ENCODE results near the gene WIF1. TPM values are rescaled to one million over a fixed set of nuclear protein-coding genes. Genes with fewer than 3 reads are reported as not detected.

Gene WIF1
- total RNA-seq, 1 donor from 2014 or later, result not detected

GRCh38 chr12:65106948-65107347 lies 14.2 kb downstream of the WIF1 start:
- no peak for DNase-seq (ENCODE audit: low spot score)
- Mint-ChIP-seq H3K27ac (no peak overlapping the region), H3K4me3 (no peak overlapping the region), H3K4me1 (ENCODE audit: low read depth) (no peaks in the 10 kb centered on the region), H3K27me3 (ENCODE audit: insufficient read depth) (peaks cover 16% of the 10 kb centered on the region), H3K36me3 (ENCODE audit: low read depth) (no peaks in the 10 kb centered on the region), H3K9me3 (no peaks in the 10 kb centered on the region)
- intact Hi-C loops (cut with micrococcal nuclease), result no loop called here

- H3K4me3 Mint-ChIP-seq, result no peak overlapping the region
Observed at GRCh38 chr12:65100140-65100539, 21.0 kb downstream of the WIF1 start.

GRCh38 chr12:65099182-65099581 lies 21.9 kb downstream of the WIF1 start:
- no peaks in the 10 kb centered on the region for H3K4me1 Mint-ChIP-seq (ENCODE audit: low read depth)
- no peaks in the 10 kb centered on the region for H3K9me3 Mint-ChIP-seq
- H3K27me3 Mint-ChIP-seq (ENCODE audit: insufficient read depth), result peaks cover 22% of the 10 kb centered on the region
- no peak overlapping the region for H3K27ac Mint-ChIP-seq
- intact Hi-C loops (cut with micrococcal nuclease), result no loop called here
- H3K36me3 Mint-ChIP-seq (ENCODE audit: low read depth), result no peaks in the 10 kb centered on the region
- no peak for DNase-seq (ENCODE audit: low spot score)
- no peak overlapping the region for H3K4me3 Mint-ChIP-seq

More at GRCh38 chr12:65100140-65100539, 21.0 kb downstream of the WIF1 start:
- Mint-ChIP-seq H3K27me3 (ENCODE audit: insufficient read depth) (peaks cover 19% of the 10 kb centered on the region), H3K9me3 (no peaks in the 10 kb centered on the region), H3K4me1 (ENCODE audit: low read depth) (no peaks in the 10 kb centered on the region), H3K27ac (no peak overlapping the region), H3K36me3 (ENCODE audit: low read depth) (no peaks in the 10 kb centered on the region)
- intact Hi-C loops (cut with micrococcal nuclease), result no loop called here
- DNase-seq (ENCODE audit: low spot score), result no peak

GRCh38 chr12:65098364-65098763 lies 22.7 kb downstream of the WIF1 start:
- H3K27me3 Mint-ChIP-seq (ENCODE audit: insufficient read depth), result peaks cover 22% of the 10 kb centered on the region
- intact Hi-C loops (cut with micrococcal nuclease), result no loop called here
- no peak for DNase-seq (ENCODE audit: low spot score)
- H3K4me3 Mint-ChIP-seq, result no peak overlapping the region
- H3K9me3 Mint-ChIP-seq, result no peaks in the 10 kb centered on the region
- H3K36me3 Mint-ChIP-seq (ENCODE audit: low read depth), result no peaks in the 10 kb centered on the region
- no peaks in the 10 kb centered on the region for H3K4me1 Mint-ChIP-seq (ENCODE audit: low read depth)
- H3K27ac Mint-ChIP-seq, result no peak overlapping the region

- intact Hi-C loops (cut with micrococcal nuclease), result no loop called here
- Mint-ChIP-seq H3K36me3 (ENCODE audit: low read depth) (no peaks in the 10 kb centered on the region), H3K27ac (no peak overlapping the region)
Observed at GRCh38 chr12:65094722-65095121, 26.4 kb downstream of the WIF1 start.

GRCh38 chr12:65093606-65094005 lies 27.5 kb downstream of the WIF1 start:
- intact Hi-C loops (cut with micrococcal nuclease), result no loop called here
- Mint-ChIP-seq H3K4me3 (no peak overlapping the region), H3K27me3 (ENCODE audit: insufficient read depth) (peaks cover 22% of the 10 kb centered on the region), H3K9me3 (no peaks in the 10 kb centered on the region), H3K27ac (no peak overlapping the region), H3K36me3 (ENCODE audit: low read depth) (no peaks in the 10 kb centered on the region), H3K4me1 (ENCODE audit: low read depth) (no peaks in the 10 kb centered on the region)
- DNase-seq (ENCODE audit: low spot score), result no peak

More at GRCh38 chr12:65094722-65095121, 26.4 kb downstream of the WIF1 start:
- peaks cover 27% of the 10 kb centered on the region for H3K27me3 Mint-ChIP-seq (ENCODE audit: insufficient read depth)
- no peaks in the 10 kb centered on the region for H3K9me3 Mint-ChIP-seq
- no peak for DNase-seq (ENCODE audit: low spot score)
- H3K4me1 Mint-ChIP-seq (ENCODE audit: low read depth), result no peaks in the 10 kb centered on the region
- H3K4me3 Mint-ChIP-seq, result no peak overlapping the region

GRCh38 chr12:65090461-65090860 lies 30.6 kb downstream of the WIF1 start:
- H3K27ac Mint-ChIP-seq, result no peak overlapping the region
- no peak for DNase-seq (ENCODE audit: low spot score)
- peaks cover 13% of the 10 kb centered on the region for H3K27me3 Mint-ChIP-seq (ENCODE audit: insufficient read depth)
- no peaks in the 10 kb centered on the region for H3K9me3 Mint-ChIP-seq
- H3K36me3 Mint-ChIP-seq (ENCODE audit: low read depth), result no peaks in the 10 kb centered on the region
- intact Hi-C loops (cut with micrococcal nuclease), result no loop called here
- no peak overlapping the region for H3K4me3 Mint-ChIP-seq
- no peaks in the 10 kb centered on the region for H3K4me1 Mint-ChIP-seq (ENCODE audit: low read depth)

- intact Hi-C loops (cut with micrococcal nuclease), result no loop called here
- Mint-ChIP-seq H3K36me3 (ENCODE audit: low read depth) (no peaks in the 10 kb centered on the region), H3K9me3 (no peaks in the 10 kb centered on the region), H3K27ac (no peak overlapping the region), H3K4me1 (ENCODE audit: low read depth) (no peaks in the 10 kb centered on the region), H3K27me3 (ENCODE audit: insufficient read depth) (peaks cover 17% of the 10 kb centered on the region), H3K4me3 (no peak overlapping the region)
- DNase-seq (ENCODE audit: low spot score), result no peak
Observed at GRCh38 chr12:65086236-65086635, 34.9 kb downstream of the WIF1 start.

GRCh38 chr12:65084579-65084978 lies 36.5 kb downstream of the WIF1 start:
- peaks cover 19% of the 10 kb centered on the region for H3K27me3 Mint-ChIP-seq (ENCODE audit: insufficient read depth)
- intact Hi-C loops (cut with micrococcal nuclease), result no loop called here
- no peak overlapping the region for H3K27ac Mint-ChIP-seq
- no peak for DNase-seq (ENCODE audit: low spot score)
- H3K4me1 Mint-ChIP-seq (ENCODE audit: low read depth), result no peaks in the 10 kb centered on the region
- H3K4me3 Mint-ChIP-seq, result no peak overlapping the region
- no peaks in the 10 kb centered on the region for H3K36me3 Mint-ChIP-seq (ENCODE audit: low read depth)
- no peaks in the 10 kb centered on the region for H3K9me3 Mint-ChIP-seq

GRCh38 chr12:65083581-65083980 lies 37.5 kb downstream of the WIF1 start:
- Mint-ChIP-seq H3K36me3 (ENCODE audit: low read depth) (no peaks in the 10 kb centered on the region), H3K4me3 (no peak overlapping the region), H3K27ac (no peak overlapping the region), H3K9me3 (no peaks in the 10 kb centered on the region), H3K27me3 (ENCODE audit: insufficient read depth) (peaks cover 26% of the 10 kb centered on the region), H3K4me1 (ENCODE audit: low read depth) (no peaks in the 10 kb centered on the region)
- intact Hi-C loops (cut with micrococcal nuclease), result no loop called here
- no peak for DNase-seq (ENCODE audit: low spot score)

- H3K36me3 Mint-ChIP-seq (ENCODE audit: low read depth), result no peaks in the 10 kb centered on the region
- no peak overlapping the region for H3K4me3 Mint-ChIP-seq
- no peaks in the 10 kb centered on the region for H3K4me1 Mint-ChIP-seq (ENCODE audit: low read depth)
- no peaks in the 10 kb centered on the region for H3K9me3 Mint-ChIP-seq
- intact Hi-C loops (cut with micrococcal nuclease), result no loop called here
- H3K27ac Mint-ChIP-seq, result no peak overlapping the region
- peaks cover 29% of the 10 kb centered on the region for H3K27me3 Mint-ChIP-seq (ENCODE audit: insufficient read depth)
- no peak for DNase-seq (ENCODE audit: low spot score)
Observed at GRCh38 chr12:65082406-65082805, 38.7 kb downstream of the WIF1 start.

- no peak overlapping the region for H3K4me3 Mint-ChIP-seq
- no peaks in the 10 kb centered on the region for H3K4me1 Mint-ChIP-seq (ENCODE audit: low read depth)
- DNase-seq (ENCODE audit: low spot score), result no peak
- H3K27me3 Mint-ChIP-seq (ENCODE audit: insufficient read depth), result peaks cover 29% of the 10 kb centered on the region
- H3K9me3 Mint-ChIP-seq, result no peaks in the 10 kb centered on the region
- intact Hi-C loops (cut with micrococcal nuclease), result no loop called here
- H3K36me3 Mint-ChIP-seq (ENCODE audit: low read depth), result no peaks in the 10 kb centered on the region
- no peak overlapping the region for H3K27ac Mint-ChIP-seq
Observed at GRCh38 chr12:65081496-65081895, 39.6 kb downstream of the WIF1 start.

- intact Hi-C loops (cut with micrococcal nuclease), result no loop called here
- Mint-ChIP-seq H3K36me3 (ENCODE audit: low read depth) (no peaks in the 10 kb centered on the region), H3K27me3 (ENCODE audit: insufficient read depth) (peaks cover 16% of the 10 kb centered on the region), H3K4me3 (no peak overlapping the region), H3K4me1 (ENCODE audit: low read depth) (no peaks in the 10 kb centered on the region), H3K9me3 (no peaks in the 10 kb centered on the region), H3K27ac (no peak overlapping the region)
- DNase-seq (ENCODE audit: low spot score), result no peak
Observed at GRCh38 chr12:65074932-65075331, 46.2 kb downstream of the WIF1 start.

- no peak for DNase-seq (ENCODE audit: low spot score)
- intact Hi-C loops (cut with micrococcal nuclease), result no loop called here
- Mint-ChIP-seq H3K4me1 (ENCODE audit: low read depth) (no peaks in the 10 kb centered on the region), H3K9me3 (no peaks in the 10 kb centered on the region), H3K27ac (no peak overlapping the region), H3K36me3 (ENCODE audit: low read depth) (no peaks in the 10 kb centered on the region), H3K27me3 (ENCODE audit: insufficient read depth) (peaks cover 10% of the 10 kb centered on the region), H3K4me3 (no peak overlapping the region)
Observed at GRCh38 chr12:65069336-65069735, 51.8 kb downstream of the WIF1 start.
